Endothelial cell of umbilical vein (primary cell): Measurements from ENCODE around the gene PYURF. TPM values are rescaled to one million over a fixed set of nuclear protein-coding genes. Genes with fewer than 3 reads are reported as not detected.
A peak's percentile ranks its signal among the peaks of the same experiment; 100 is the strongest.

ENCODE experiments used
- Bru-seq: library from RNA; stranded (reverse); fragments of 400-500 nt; gene quantifications from one replicate; lab custom pipeline; 2021; lab: Mats Ljungman, UMichigan
- BruChase-seq, 2 experiments: library from RNA; stranded (reverse); fragments of 400-500 nt; gene quantifications; one replicate each; lab custom pipeline; 2021; lab: Mats Ljungman, UMichigan
- BruUV-seq: library from RNA; stranded (reverse); fragments of 400-500 nt; replicated peaks from 2 replicates; lab custom pipeline; 2021; lab: Mats Ljungman, UMichigan
- CTCF ChIA-PET: fragments of 300-600, 350-600 bp; sonication (Branson Sonifier 250); formaldehyde crosslinking; loops from one replicate; lab custom pipeline; 2021; ENCODE audit warnings: antibody characterized with exemption, inconsistent platforms; lab: Charles Lee
- POLR2A ChIA-PET: fragments of 300-600, 350-600 bp; sonication (Branson Sonifier 250); formaldehyde crosslinking; loops from one replicate; lab custom pipeline; 2021; ENCODE audit warnings: antibody characterized with exemption, inconsistent platforms; lab: Charles Lee
- DNase-seq: peaks from one replicate; pipeline ENCODE4 v3.0.0-alpha.2; 2011; ENCODE audit warnings: low read depth, low spot score
- FAIRE-seq: peaks from 2 replicates; lab custom pipeline; 2011; peaks lifted over from hg19 to GRCh38; lab: Jason Lieb, UNC
- H2AFZ ChIP-seq: 2 replicates; pipeline ENCODE4 v1.6.0; 2012; ENCODE audit warnings: low read depth, low read length, control low read depth, inconsistent platforms
- H3K27ac ChIP-seq: 2 replicates; pipeline ENCODE4 v1.5.1; 2011; ENCODE audit warnings: low read depth, mild to moderate bottlenecking, control low read depth, low read length, moderate library complexity; ENCODE audit not compliant: insufficient read depth
- H3K27me3 ChIP-seq, 2 experiments: 2 replicates each; pipeline versions ENCODE4 v1.6.0 to v1.6.1; 2011; ENCODE audit warnings: low read length in 2 of 2, mixed read lengths in 1 of 2; ENCODE audit not compliant: control insufficient read depth in 2 of 2, insufficient read depth in 2 of 2
- H3K36me3 ChIP-seq, 2 experiments: 2 replicates in 1 of 2; 3 replicates in 1 of 2; pipeline ENCODE4 v1.5.1; 2011; ENCODE audit warnings: low read length in 2 of 2, mild to moderate bottlenecking in 1 of 2, moderate library complexity in 1 of 2; ENCODE audit not compliant: control insufficient read depth in 2 of 2, insufficient read depth in 2 of 2; ENCODE audit errors: extremely low read depth in 1 of 2
- H3K4me1 ChIP-seq: 3 replicates; pipeline ENCODE4 v1.5.1; 2011; ENCODE audit warnings: mild to moderate bottlenecking, low read length; ENCODE audit not compliant: control insufficient read depth, insufficient read depth; ENCODE audit errors: extremely low read depth
- H3K4me2 ChIP-seq: 2 replicates; pipeline ENCODE4 v1.6.1; 2011; ENCODE audit warnings: low read length, control low read depth, mixed read lengths; ENCODE audit not compliant: insufficient read depth
- H3K4me3 ChIP-seq, 3 experiments: fragments of 200-600 bp in 1 of 3; sonication (generic), shearing (Covaris generic) in 1 of 3; replicated peaks in 1 of 3; 2 replicates each; pipeline ENCODE4 v1.5.1; 2011 to 2016; ENCODE audit warnings: control low read depth in 3 of 3, low read length in 3 of 3, mild to moderate bottlenecking in 2 of 3, inconsistent platforms in 1 of 3, low read depth in 1 of 3, moderate library complexity in 1 of 3; ENCODE audit not compliant: insufficient read depth in 1 of 3
- H3K79me2 ChIP-seq: 2 replicates; pipeline ENCODE4 v1.6.0; 2012; ENCODE audit warnings: low read length, inconsistent platforms; ENCODE audit not compliant: control insufficient read depth, insufficient read depth
- H3K9ac ChIP-seq: replicated peaks from 2 replicates; pipeline ENCODE3; 2011; ENCODE audit warnings: low read length, control low read depth; ENCODE audit not compliant: insufficient read depth; ENCODE audit errors: extremely low read depth
- H3K9me1 ChIP-seq: replicated peaks from 3 replicates; pipeline ENCODE4 v1.6.0; 2011; ENCODE audit warnings: mild to moderate bottlenecking, low read length; ENCODE audit not compliant: control insufficient read depth, insufficient read depth; ENCODE audit errors: extremely low read depth
- H3K9me3 ChIP-seq: replicated peaks from 2 replicates; pipeline ENCODE4 v1.5.1; 2012; ENCODE audit warnings: low read length, inconsistent platforms; ENCODE audit not compliant: control insufficient read depth, insufficient read depth
- H4K20me1 ChIP-seq: replicated peaks from 2 replicates; pipeline ENCODE3; 2011; ENCODE audit warnings: mild to moderate bottlenecking, low read length; ENCODE audit not compliant: control insufficient read depth, insufficient read depth; ENCODE audit errors: extremely low read depth
- GATA2 ChIP-seq: IDR thresholded peaks from 2 replicates; pipeline ENCODE4 v1.7.0; 2011; ENCODE audit warnings: low read depth, mild to moderate bottlenecking, moderate library complexity, mixed read lengths, low read length; ENCODE audit not compliant: insufficient read length, insufficient read depth
- MYC ChIP-seq: IDR thresholded peaks from one replicate; pipeline ENCODE4 v1.6.1; 2011; ENCODE audit warnings: mild to moderate bottlenecking, low read depth, low read length
- POLR2A ChIP-seq: IDR thresholded peaks from 2 replicates; pipeline ENCODE4 v1.6.1; 2012; ENCODE audit warnings: low read depth, mild to moderate bottlenecking, control low read depth, low read length
- POLR2AphosphoS5 ChIP-seq: IDR thresholded peaks from 2 replicates; pipeline ENCODE4 v1.6.1; 2012; ENCODE audit warnings: low read depth, mild to moderate bottlenecking, control low read depth, low read length, moderate library complexity; ENCODE audit not compliant: insufficient read depth
- dilution Hi-C: fragments of 300-500 bp; cut with MboI; formaldehyde crosslinking; loops from one replicate; pipeline ENCODE4 v1.15.0; 2019; ENCODE audit warnings: low sequenced_read_pairs; ENCODE audit not compliant: extremely low pct_ligation_motif_present
- intact Hi-C: fragments of 100-400 bp; cut with micrococcal nuclease; formaldehyde crosslinking; loops from one replicate; pipeline ENCODE4 v1.10.0; 2022
- long read RNA-seq: library from polyadenylated mRNA; stranded (forward); transcript quantifications from one replicate; pipeline ENCODE4 v2.0.0, GENCODE V29; 2021
- polyA minus RNA-seq, 3 experiments: library from RNA; depleted of rRNA, polyadenylated mRNA; stranded (reverse); fragments of >200 nt; gene quantifications; 1 replicate in 1 of 3; 2 replicates in 2 of 3; pipeline ENCODE4 v1.2.3, GENCODE V29; 2011
- polyA plus RNA-seq, 4 experiments: library from polyadenylated mRNA; depleted of rRNA in 3 of 4; stranded (reverse) in 3 of 4; unstranded in 1 of 4; fragments of >200 nt; gene quantifications; 2 replicates each; pipeline versions ENCODE4 v1.2.1 to v1.2.3, GENCODE V29; 2011 to 2012; ENCODE audit warnings: missing spikeins in 1 of 4
- total RNA-seq: library from RNA; stranded (reverse); gene quantifications from 2 replicates; pipeline ENCODE4 v1.2.3, GENCODE V29; 2021
- TF ChIP-seq, protein P1 (sequence below): IDR thresholded peaks from 2 replicates; pipeline ENCODE4 v1.6.1; 2011; ENCODE audit not compliant: insufficient read depth, insufficient read length

The PYURF gene, protein sequence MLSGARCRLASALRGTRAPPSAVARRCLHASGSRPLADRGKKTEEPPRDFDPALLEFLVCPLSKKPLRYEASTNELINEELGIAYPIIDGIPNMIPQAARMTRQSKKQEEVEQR
- total RNA-seq (79.7 and 81.8 TPM in 2 replicates), polyA plus RNA-seq (45.0 and 59.1 TPM in 2 replicates), polyA minus RNA-seq (24.0 and 27.8 TPM in 2 replicates), Bru-seq, nascent RNA (percentile 93 among the genes with signal in this experiment), BruChase-seq, experiment 1, labeled RNA remaining after a 6-hour chase (percentile 99 among the genes with signal in this experiment), BruChase-seq, experiment 2, labeled RNA remaining after a 2-hour chase (percentile 96 among the genes with signal in this experiment)
- 48.0 and 48.6 TPM in 2 replicates for polyA plus RNA-seq (2011; cell fraction: cytosol; rRNA removed)
- 13.5 and 20.1 TPM in 2 replicates for polyA plus RNA-seq (2011; cell fraction: nucleus; rRNA removed)
- polyA plus RNA-seq (2012) = 82.9 and 119 TPM in 2 replicates
- 16.6 TPM for polyA minus RNA-seq (2011; cell fraction: cytosol; rRNA and poly(A)+ RNA removed)
- 6.7 and 8.7 TPM in 2 replicates for polyA minus RNA-seq (2011; cell fraction: nucleus; rRNA and poly(A)+ RNA removed)
- long read RNA-seq, transcript PYURF-201 (2 exons, 1,361 nt) = major isoform, 680 of 688 reads
- long read RNA-seq, partial matches to known transcripts = 0 of 688 reads
- long read RNA-seq, other reads (novel, unspliced or antisense) = 8 of 688 reads

DNA sequence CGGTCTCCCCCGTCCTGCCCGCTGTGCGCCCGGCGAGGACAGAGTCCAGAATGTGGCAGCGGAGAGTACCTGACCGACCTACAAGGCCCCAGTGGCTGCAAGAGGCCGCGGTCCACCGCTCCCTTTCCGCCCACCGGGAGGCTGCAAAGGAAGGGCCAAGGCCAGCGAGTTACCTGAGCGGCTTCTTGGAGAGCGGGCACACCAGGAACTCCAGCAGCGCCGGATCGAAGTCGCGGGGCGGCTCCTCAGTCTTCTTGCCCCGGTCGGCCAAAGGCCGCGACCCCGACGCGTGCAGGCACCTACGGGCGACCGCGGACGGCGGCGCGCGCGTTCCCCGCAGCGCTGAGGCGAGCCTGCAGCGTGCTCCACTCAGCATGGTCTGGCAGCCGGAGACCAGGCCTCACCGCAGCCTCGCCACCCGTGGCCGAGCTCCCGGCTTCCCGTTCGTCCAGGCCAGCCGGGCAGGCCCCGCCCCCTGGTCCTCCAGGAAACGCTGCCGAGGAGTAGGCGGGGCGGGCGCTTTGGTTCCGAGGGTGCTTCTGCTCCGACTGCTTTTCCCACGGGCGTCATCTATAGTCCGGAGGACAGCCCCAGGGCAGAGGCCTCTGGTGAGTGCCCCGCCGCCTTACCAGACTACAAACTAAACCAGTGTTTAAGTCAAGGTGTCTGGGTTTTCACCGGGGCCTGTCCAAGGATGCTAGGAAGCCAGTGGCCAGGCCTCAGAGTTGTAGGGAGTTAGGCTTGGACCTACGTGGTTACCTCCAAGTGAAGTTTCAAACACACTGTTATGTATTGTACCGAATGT is at the start of gene PYURF:
Gene PYURF, minus strand, starts transcription at position 452 of the 805 bp plus-strand sequence. Its CDS starts 76 bp downstream, at position 376.
- H3K9me1 ChIP-seq = no peaks in the 10 kb centered on the region
- CTCF ChIA-PET = interaction anchor here (0.6 to 5.1 kb wide), 16 partner anchors 9 to 499 kb away, joined by 3 to 42 read pairs (median 4); partner anchors contain the start of genes HERC5 and HERC6
- peaks cover 16% of the 10 kb centered on the region for H3K4me1 ChIP-seq
- H4K20me1 ChIP-seq = no peaks in the 10 kb centered on the region
- DNase-seq (peak; percentile 95), FAIRE-seq (peak; percentile 87)
- POLR2A ChIA-PET = no interaction called here
- peaks cover 0 to 3% of the 10 kb centered on the region in 2 experiments for H3K36me3 ChIP-seq
- peak within 1 kb of the TSS; percentile 91 for H3K4me2 ChIP-seq
- no TSS peak for BruUV-seq
- peak within 1 kb of the TSS; percentile 69 for H2AFZ ChIP-seq
- peak; percentile 97 for TF ChIP-seq POLR2AphosphoS5
- TF ChIP-seq, protein P1, sequence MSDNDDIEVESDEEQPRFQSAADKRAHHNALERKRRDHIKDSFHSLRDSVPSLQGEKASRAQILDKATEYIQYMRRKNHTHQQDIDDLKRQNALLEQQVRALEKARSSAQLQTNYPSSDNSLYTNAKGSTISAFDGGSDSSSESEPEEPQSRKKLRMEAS = peak; percentile 39
- TF ChIP-seq GATA2 = no peak
- TF ChIP-seq MYC = peak; percentile 50
- peak; percentile 95 for TF ChIP-seq POLR2A
- H3K4me3 ChIP-seq = peak within 1 kb of the TSS; percentile 91 to 93 (median 92)
- H3K79me2 ChIP-seq = peaks cover 26% of the 10 kb centered on the region
- no peaks in the 10 kb centered on the region for H3K9me3 ChIP-seq
- H3K9ac ChIP-seq = peak within 1 kb of the TSS; percentile 92
- H3K27ac ChIP-seq = peak within 1 kb of the TSS; percentile 86
- no peaks in the 10 kb centered on the region for H3K27me3 ChIP-seq
- intact Hi-C loops (loop anchor here (1.0 to 2.0 kb wide), 3 partner anchors 11 to 490 kb away; partner anchors contain the start of gene HERC5), dilution Hi-C loops (no loop called here)
